Endothelial cell of umbilical vein (primary cell): ENCODE measurements around the gene EHF. TPM values are rescaled to one million over a fixed set of nuclear protein-coding genes. Genes with fewer than 3 reads are reported as not detected.

Experiments
- BruUV-seq: library from RNA; stranded (reverse); fragments of 400-500 nt; replicated peaks from 2 replicates; lab custom pipeline; 2021; lab: Mats Ljungman, UMichigan
- CTCF ChIA-PET: fragments of 300-600, 350-600 bp; sonication (Branson Sonifier 250); formaldehyde crosslinking; loops from one replicate; lab custom pipeline; 2021; ENCODE audit warnings: antibody characterized with exemption, inconsistent platforms; lab: Charles Lee
- POLR2A ChIA-PET: fragments of 300-600, 350-600 bp; sonication (Branson Sonifier 250); formaldehyde crosslinking; loops from one replicate; lab custom pipeline; 2021; ENCODE audit warnings: antibody characterized with exemption, inconsistent platforms; lab: Charles Lee
- DNase-seq: peaks from one replicate; pipeline ENCODE4 v3.0.0-alpha.2; 2011; ENCODE audit warnings: low read depth, low spot score
- FAIRE-seq: peaks from 2 replicates; lab custom pipeline; 2011; peaks lifted over from hg19 to GRCh38; lab: Jason Lieb, UNC
- H2AFZ ChIP-seq: 2 replicates; pipeline ENCODE4 v1.6.0; 2012; ENCODE audit warnings: low read depth, low read length, control low read depth, inconsistent platforms
- H3K27ac ChIP-seq: 2 replicates; pipeline ENCODE4 v1.5.1; 2011; ENCODE audit warnings: low read depth, mild to moderate bottlenecking, control low read depth, low read length, moderate library complexity; ENCODE audit not compliant: insufficient read depth
- H3K27me3 ChIP-seq, 2 experiments: 2 replicates each; pipeline versions ENCODE4 v1.6.0 to v1.6.1; 2011; ENCODE audit warnings: low read length in 2 of 2, mixed read lengths in 1 of 2; ENCODE audit not compliant: control insufficient read depth in 2 of 2, insufficient read depth in 2 of 2
- H3K36me3 ChIP-seq, 2 experiments: 2 replicates in 1 of 2; 3 replicates in 1 of 2; pipeline ENCODE4 v1.5.1; 2011; ENCODE audit warnings: low read length in 2 of 2, mild to moderate bottlenecking in 1 of 2, moderate library complexity in 1 of 2; ENCODE audit not compliant: control insufficient read depth in 2 of 2, insufficient read depth in 2 of 2; ENCODE audit errors: extremely low read depth in 1 of 2
- H3K4me1 ChIP-seq: 3 replicates; pipeline ENCODE4 v1.5.1; 2011; ENCODE audit warnings: mild to moderate bottlenecking, low read length; ENCODE audit not compliant: control insufficient read depth, insufficient read depth; ENCODE audit errors: extremely low read depth
- H3K4me2 ChIP-seq: 2 replicates; pipeline ENCODE4 v1.6.1; 2011; ENCODE audit warnings: low read length, control low read depth, mixed read lengths; ENCODE audit not compliant: insufficient read depth
- H3K4me3 ChIP-seq, 3 experiments: fragments of 200-600 bp in 1 of 3; sonication (generic), shearing (Covaris generic) in 1 of 3; replicated peaks in 1 of 3; 2 replicates each; pipeline ENCODE4 v1.5.1; 2011 to 2016; ENCODE audit warnings: control low read depth in 3 of 3, low read length in 3 of 3, mild to moderate bottlenecking in 2 of 3, inconsistent platforms in 1 of 3, low read depth in 1 of 3, moderate library complexity in 1 of 3; ENCODE audit not compliant: insufficient read depth in 1 of 3
- H3K79me2 ChIP-seq: 2 replicates; pipeline ENCODE4 v1.6.0; 2012; ENCODE audit warnings: low read length, inconsistent platforms; ENCODE audit not compliant: control insufficient read depth, insufficient read depth
- H3K9ac ChIP-seq: replicated peaks from 2 replicates; pipeline ENCODE3; 2011; ENCODE audit warnings: low read length, control low read depth; ENCODE audit not compliant: insufficient read depth; ENCODE audit errors: extremely low read depth
- H3K9me1 ChIP-seq: replicated peaks from 3 replicates; pipeline ENCODE4 v1.6.0; 2011; ENCODE audit warnings: mild to moderate bottlenecking, low read length; ENCODE audit not compliant: control insufficient read depth, insufficient read depth; ENCODE audit errors: extremely low read depth
- H3K9me3 ChIP-seq: replicated peaks from 2 replicates; pipeline ENCODE4 v1.5.1; 2012; ENCODE audit warnings: low read length, inconsistent platforms; ENCODE audit not compliant: control insufficient read depth, insufficient read depth
- H4K20me1 ChIP-seq: replicated peaks from 2 replicates; pipeline ENCODE3; 2011; ENCODE audit warnings: mild to moderate bottlenecking, low read length; ENCODE audit not compliant: control insufficient read depth, insufficient read depth; ENCODE audit errors: extremely low read depth
- CTCF ChIP-seq, 2 donors: IDR thresholded peaks; 1 replicate in 1 of 2; 2 replicates in 1 of 2; pipeline ENCODE4 v1.5.1; 2011; ENCODE audit warnings: low read length in 2 of 2, mild to moderate bottlenecking in 2 of 2, moderate library complexity in 2 of 2, control low read depth in 1 of 2, inconsistent platforms in 1 of 2, low read depth in 1 of 2; ENCODE audit not compliant: insufficient read depth in 1 of 2; ENCODE audit errors: extremely low read depth in 1 of 2
- EZH2 ChIP-seq: IDR thresholded peaks from 2 replicates; pipeline ENCODE4 v1.6.1; 2012; ENCODE audit warnings: borderline replicate concordance, low read depth, mild to moderate bottlenecking, moderate library complexity, low read length, inconsistent platforms; ENCODE audit not compliant: severe bottlenecking
- FOS ChIP-seq: IDR thresholded peaks from 2 replicates; pipeline ENCODE4 v1.6.1; 2011; ENCODE audit warnings: mild to moderate bottlenecking, low read length, moderate library complexity, borderline replicate concordance; ENCODE audit not compliant: insufficient read depth
- GATA2 ChIP-seq: IDR thresholded peaks from 2 replicates; pipeline ENCODE4 v1.7.0; 2011; ENCODE audit warnings: low read depth, mild to moderate bottlenecking, moderate library complexity, mixed read lengths, low read length; ENCODE audit not compliant: insufficient read length, insufficient read depth
- JUN ChIP-seq: IDR thresholded peaks from 2 replicates; pipeline ENCODE4 v1.6.1; 2011; ENCODE audit warnings: borderline replicate concordance, low read depth; ENCODE audit not compliant: insufficient read length, insufficient read depth
- MYC ChIP-seq: IDR thresholded peaks from one replicate; pipeline ENCODE4 v1.6.1; 2011; ENCODE audit warnings: mild to moderate bottlenecking, low read depth, low read length
- POLR2A ChIP-seq: IDR thresholded peaks from 2 replicates; pipeline ENCODE4 v1.6.1; 2012; ENCODE audit warnings: low read depth, mild to moderate bottlenecking, control low read depth, low read length
- POLR2AphosphoS5 ChIP-seq: IDR thresholded peaks from 2 replicates; pipeline ENCODE4 v1.6.1; 2012; ENCODE audit warnings: low read depth, mild to moderate bottlenecking, control low read depth, low read length, moderate library complexity; ENCODE audit not compliant: insufficient read depth
- dilution Hi-C: fragments of 300-500 bp; cut with MboI; formaldehyde crosslinking; loops from one replicate; pipeline ENCODE4 v1.15.0; 2019; ENCODE audit warnings: low sequenced_read_pairs; ENCODE audit not compliant: extremely low pct_ligation_motif_present
- intact Hi-C: fragments of 100-400 bp; cut with micrococcal nuclease; formaldehyde crosslinking; loops from one replicate; pipeline ENCODE4 v1.10.0; 2022
- polyA plus RNA-seq, 4 experiments: library from polyadenylated mRNA; depleted of rRNA in 3 of 4; stranded (reverse) in 3 of 4; unstranded in 1 of 4; fragments of >200 nt; gene quantifications; 2 replicates each; pipeline versions ENCODE4 v1.2.1 to v1.2.3, GENCODE V29; 2011 to 2012; ENCODE audit warnings: missing spikeins in 1 of 4
- total RNA-seq: library from RNA; stranded (reverse); gene quantifications from 2 replicates; pipeline ENCODE4 v1.2.3, GENCODE V29; 2021
- TF ChIP-seq, protein P1 (sequence below): IDR thresholded peaks from 2 replicates; pipeline ENCODE4 v1.6.1; 2011; ENCODE audit not compliant: insufficient read depth, insufficient read length

EHF gene
- total and polyA plus RNA-seq, 2 donors (not counting 3 experiments of a cell fraction or from before 2014, with no cell fraction given) = not detected

GRCh38 chr11:34601609-34602008 lies 19.3 kb upstream of the EHF start:
- H3K79me2 ChIP-seq = no peaks in the 10 kb centered on the region
- no peaks in the 10 kb centered on the region for H4K20me1 ChIP-seq
- H2AFZ ChIP-seq = no peak overlapping the region
- FAIRE-seq (no peak), DNase-seq (no peak)
- TF ChIP-seq POLR2AphosphoS5 (no peak), JUN (no peak), MYC (no peak), EZH2 (no peak), POLR2A (no peak), FOS (no peak), CTCF (IDR thresholded peaks at IDR 0.05; ENCODE audit: extremely low read depth in 1 of 2, insufficient read depth in 1 of 2, low read depth in 1 of 2, low read length in 2 of 2) (no peak), GATA2 (no peak)
- TF ChIP-seq, protein P1, sequence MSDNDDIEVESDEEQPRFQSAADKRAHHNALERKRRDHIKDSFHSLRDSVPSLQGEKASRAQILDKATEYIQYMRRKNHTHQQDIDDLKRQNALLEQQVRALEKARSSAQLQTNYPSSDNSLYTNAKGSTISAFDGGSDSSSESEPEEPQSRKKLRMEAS = no peak
- dilution Hi-C loops (no loop called here), intact Hi-C loops (no loop called here)
- H3K36me3 ChIP-seq = no peaks in the 10 kb centered on the region
- peaks cover 16% of the 10 kb centered on the region for H3K4me1 ChIP-seq
- no peak overlapping the region for H3K27ac ChIP-seq
- BruUV-seq = no TSS peak
- H3K4me2 ChIP-seq = no peak overlapping the region
- no peaks in the 10 kb centered on the region for H3K9me1 ChIP-seq
- H3K9ac ChIP-seq = no peak overlapping the region
- H3K27me3 ChIP-seq = no peaks in the 10 kb centered on the region
- CTCF ChIA-PET = interaction anchor here (1.1 kb wide), 1 partner anchor 189 kb away, joined by 3 read pairs; no protein-coding TSS in a partner anchor
- H3K9me3 ChIP-seq = no peaks in the 10 kb centered on the region
- no peak overlapping the region for H3K4me3 ChIP-seq
- POLR2A ChIA-PET = no interaction called here
